Upper lobe of left lung (tissue), 6 donors: Measurements from ENCODE around the gene CFAP45. TPM values are rescaled to one million over a fixed set of nuclear protein-coding genes. Genes with fewer than 3 reads are reported as not detected.
A peak's percentile ranks its signal among the peaks of the same experiment; 100 is the strongest.

Source experiments
- ATAC-seq, 2 donors: fragments of 200-7000 bp; cut with Tn5 transposase; one replicate each; pipeline ENCODE4 v1.9.1; 2022; ENCODE audit warnings: mild to moderate bottlenecking in 2 of 2, moderate library complexity in 2 of 2; ENCODE audit not compliant: low FRiP score in 2 of 2
- DNase-seq, 2 donors: peaks; one replicate each; pipeline ENCODE4 v3.0.0-alpha.2; 2019 to 2020
- H3K27ac ChIP-seq, 4 donors: fragments of 200-600 bp; sonication (generic); one replicate each; pipeline ENCODE4 v1.5.1; 2016 to 2019
- H3K27me3 ChIP-seq, 4 donors: fragments of 200-600 bp; sonication (generic); one replicate each; pipeline ENCODE4 v1.5.1; 2017 to 2019
- H3K36me3 ChIP-seq, 4 donors: fragments of 200-600 bp; sonication (generic); one replicate each; pipeline ENCODE4 v1.5.1; 2016 to 2019
- H3K4me1 ChIP-seq, 4 donors: fragments of 200-600 bp; sonication (generic); one replicate each; pipeline ENCODE4 v1.5.1; 2018 to 2019
- H3K4me3 ChIP-seq, 4 donors: fragments of 200-600 bp; sonication (generic); one replicate each; pipeline ENCODE4 v1.5.1; 2017 to 2019; ENCODE audit warnings: mild to moderate bottlenecking in 2 of 4, moderate library complexity in 1 of 4
- H3K9me3 ChIP-seq, 4 donors: fragments of 200-600 bp; sonication (generic); one replicate each; pipeline ENCODE4 v1.5.1; 2018 to 2019
- EP300 ChIP-seq, 4 donors: sonication (generic); formaldehyde crosslinking; IDR thresholded peaks; one replicate each; pipeline ENCODE4 v1.5.1; 2017; ENCODE audit warnings: antibody characterized with exemption in 4 of 4, control low read depth in 2 of 4
- POLR2A ChIP-seq, 4 donors: fragments of 450-650 bp; IDR thresholded peaks; one replicate each; pipeline ENCODE4 v1.5.1; 2016 to 2017; ENCODE audit warnings: antibody characterized with exemption in 4 of 4, mild to moderate bottlenecking in 2 of 4
- POLR2AphosphoS5 ChIP-seq, 2 donors: sonication (generic); formaldehyde crosslinking; IDR thresholded peaks; one replicate each; pipeline ENCODE4 v1.5.1; 2017; ENCODE audit warnings: antibody characterized with exemption in 2 of 2
- WGBS, 2 donors: methylation state at CpG; one replicate each; pipeline ENCODE4 v1.1.5; 2017 to 2018; 5-methylcytosine and 5-hydroxymethylcytosine counted together
- total RNA-seq, 6 donors: library from RNA; depleted of rRNA in 4 of 6; stranded (reverse); fragments of >200 nt in 4 of 6; gene quantifications; one replicate each; pipeline versions ENCODE4 v1.1.0 to v1.2.1, GENCODE V29; 2016 to 2021
- TF ChIP-seq, protein P1 (sequence below), 6 experiments: fragments of 450-650 bp in 4 of 6; fragments of 200-600 bp in 2 of 6; sonication (generic) in 2 of 6; IDR thresholded peaks; one replicate each; pipeline ENCODE4 v1.5.1; 2016 to 2019; ENCODE audit warnings: antibody characterized with exemption in 6 of 6
- donor health status: DM: no; HTN: no; CAD: no; lungs with moderate emphysema.
- donor health status: DM: no; HTN: yes; CAD: no; lungs with severe emphysema.

The CFAP45 gene
- total RNA-seq, 6 donors from 2014 or later, result 1.2 to 34.6 (median 9.0) TPM

DNA sequence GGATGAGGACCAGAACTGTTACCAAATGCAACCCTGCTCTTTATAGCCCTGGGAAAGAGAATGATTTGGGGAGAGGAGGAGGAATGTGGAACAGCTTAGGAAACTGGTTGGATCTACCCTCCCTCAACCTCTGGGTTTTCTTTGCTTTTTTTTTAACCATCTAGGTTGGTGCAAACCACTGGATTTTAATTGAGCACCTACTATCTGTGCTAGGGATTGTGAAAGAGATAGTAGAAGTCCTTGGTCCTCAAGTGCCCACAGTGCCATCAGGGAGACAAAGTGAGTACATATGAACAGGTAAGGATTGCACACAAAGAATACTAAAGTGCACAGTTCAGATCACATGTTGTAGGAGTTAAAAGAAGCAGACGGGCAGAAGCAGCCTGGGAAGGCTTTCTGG is 20.7 kb upstream of the CFAP45 start:
- TF ChIP-seq, protein P1, sequence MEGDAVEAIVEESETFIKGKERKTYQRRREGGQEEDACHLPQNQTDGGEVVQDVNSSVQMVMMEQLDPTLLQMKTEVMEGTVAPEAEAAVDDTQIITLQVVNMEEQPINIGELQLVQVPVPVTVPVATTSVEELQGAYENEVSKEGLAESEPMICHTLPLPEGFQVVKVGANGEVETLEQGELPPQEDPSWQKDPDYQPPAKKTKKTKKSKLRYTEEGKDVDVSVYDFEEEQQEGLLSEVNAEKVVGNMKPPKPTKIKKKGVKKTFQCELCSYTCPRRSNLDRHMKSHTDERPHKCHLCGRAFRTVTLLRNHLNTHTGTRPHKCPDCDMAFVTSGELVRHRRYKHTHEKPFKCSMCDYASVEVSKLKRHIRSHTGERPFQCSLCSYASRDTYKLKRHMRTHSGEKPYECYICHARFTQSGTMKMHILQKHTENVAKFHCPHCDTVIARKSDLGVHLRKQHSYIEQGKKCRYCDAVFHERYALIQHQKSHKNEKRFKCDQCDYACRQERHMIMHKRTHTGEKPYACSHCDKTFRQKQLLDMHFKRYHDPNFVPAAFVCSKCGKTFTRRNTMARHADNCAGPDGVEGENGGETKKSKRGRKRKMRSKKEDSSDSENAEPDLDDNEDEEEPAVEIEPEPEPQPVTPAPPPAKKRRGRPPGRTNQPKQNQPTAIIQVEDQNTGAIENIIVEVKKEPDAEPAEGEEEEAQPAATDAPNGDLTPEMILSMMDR (IDR thresholded peaks at IDR 0.05), result no peak
- TF ChIP-seq EP300 (IDR thresholded peaks at IDR 0.05), result no peak
- no peak for TF ChIP-seq POLR2A (IDR thresholded peaks at IDR 0.05)
- no peak for TF ChIP-seq POLR2AphosphoS5 (IDR thresholded peaks at IDR 0.05)
- no peak for DNase-seq
- peak overlapping the region in 1 of 4 donors; percentile 82 for H3K4me3 ChIP-seq
- peaks cover 71 to 83% (median 77%) of the 10 kb centered on the region in 4 donors for H3K4me1 ChIP-seq
- H3K27me3 ChIP-seq, result no peaks in the 10 kb centered on the region
- 53 to 55% methylated on average over 1 of the region's 1 CpG for WGBS, 2 donors
- ATAC-seq, result no peak
- no peaks in the 10 kb centered on the region for H3K9me3 ChIP-seq
- H3K27ac ChIP-seq, result peak overlapping the region; percentile 97 to 99 (median 97)
- peaks cover 21 to 57% (median 45%) of the 10 kb centered on the region in 4 donors for H3K36me3 ChIP-seq

DNA sequence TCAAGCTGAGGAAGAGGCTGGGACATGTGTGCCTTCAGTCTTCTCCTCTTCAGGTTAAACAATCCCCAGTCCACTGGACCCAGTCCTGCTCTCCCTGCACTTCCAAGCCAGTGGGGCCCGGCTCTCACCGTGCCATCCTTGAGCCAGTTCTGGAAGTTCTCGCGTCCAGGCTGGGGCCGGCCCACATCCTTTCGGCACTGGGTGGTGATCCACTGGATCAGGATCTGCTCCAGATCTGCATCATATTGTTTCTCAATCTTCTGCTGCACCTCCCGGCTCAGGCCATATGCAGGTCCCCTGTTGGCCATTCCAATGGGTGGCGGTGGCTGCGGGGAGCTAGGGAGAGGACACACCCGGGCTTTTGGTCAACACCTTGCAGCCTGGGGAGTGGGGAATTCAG is 20.2 kb upstream of the CFAP45 start:
- TF ChIP-seq POLR2A (IDR thresholded peaks at IDR 0.05) (no peak), EP300 (IDR thresholded peaks at IDR 0.05) (no peak), POLR2AphosphoS5 (IDR thresholded peaks at IDR 0.05) (no peak)
- TF ChIP-seq, protein P1 (IDR thresholded peaks at IDR 0.05), result no peak
- H3K4me1 ChIP-seq, result peaks cover 70 to 88% (median 80%) of the 10 kb centered on the region in 4 donors
- no peak for ATAC-seq
- H3K27ac ChIP-seq, result peak overlapping the region in 3 of 4 donors; percentile 97 to 99 (median 97)
- H3K27me3 ChIP-seq, result no peaks in the 10 kb centered on the region
- no peaks in the 10 kb centered on the region for H3K9me3 ChIP-seq
- 85 to 98% methylated on average over 6 to 10 of the region's 10 CpGs for WGBS, 2 donors
- no peak overlapping the region for H3K4me3 ChIP-seq
- DNase-seq, result no peak
- peaks cover 21 to 58% (median 47%) of the 10 kb centered on the region in 4 donors for H3K36me3 ChIP-seq

DNA sequence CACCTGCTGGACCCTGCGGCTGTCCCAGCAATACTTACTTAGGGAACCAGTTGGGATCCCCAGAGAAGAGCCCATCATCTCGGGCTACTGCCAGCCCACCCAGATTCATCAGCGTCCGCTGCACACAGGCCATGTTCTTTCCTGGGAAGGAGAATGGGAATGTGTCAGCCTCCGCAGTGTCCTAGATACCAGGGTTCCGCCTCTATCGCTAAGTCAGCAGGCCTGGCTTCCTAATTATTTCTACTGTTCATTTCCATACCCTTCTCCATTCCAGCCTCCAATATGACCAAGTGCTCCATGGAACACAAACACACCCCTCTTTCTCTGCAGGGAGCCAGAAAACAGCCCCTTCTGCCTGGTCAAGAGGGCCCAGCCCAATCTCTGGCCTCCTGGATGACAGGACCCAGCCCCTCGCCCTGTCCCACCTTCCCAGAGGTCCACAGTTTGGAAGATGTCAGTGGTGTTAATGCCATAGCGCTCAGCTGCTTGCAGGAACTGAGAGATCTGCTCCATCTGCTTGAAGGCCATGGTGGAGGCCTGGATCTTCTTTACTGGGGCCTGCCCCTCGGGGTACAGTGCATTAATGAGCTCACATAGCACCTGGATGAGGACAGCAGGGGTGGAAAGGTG is 19.4 kb upstream of the CFAP45 start:
- no peak overlapping the region for H3K4me3 ChIP-seq
- peak overlapping the region in 3 of 4 donors; percentile 97 to 99 (median 97) for H3K27ac ChIP-seq
- H3K27me3 ChIP-seq, result no peaks in the 10 kb centered on the region
- ATAC-seq (no peak), DNase-seq (no peak)
- WGBS, 2 donors, result 94 to 95% methylated on average over 10 of the region's 10 CpGs
- H3K9me3 ChIP-seq, result no peaks in the 10 kb centered on the region
- H3K36me3 ChIP-seq, result peaks cover 21 to 58% (median 48%) of the 10 kb centered on the region in 4 donors
- peaks cover 70 to 95% (median 87%) of the 10 kb centered on the region in 4 donors for H3K4me1 ChIP-seq
- TF ChIP-seq, protein P1 (IDR thresholded peaks at IDR 0.05), result no peak
- TF ChIP-seq POLR2AphosphoS5 (IDR thresholded peaks at IDR 0.05) (no peak), EP300 (IDR thresholded peaks at IDR 0.05) (no peak), POLR2A (IDR thresholded peaks at IDR 0.05) (no peak)

DNA sequence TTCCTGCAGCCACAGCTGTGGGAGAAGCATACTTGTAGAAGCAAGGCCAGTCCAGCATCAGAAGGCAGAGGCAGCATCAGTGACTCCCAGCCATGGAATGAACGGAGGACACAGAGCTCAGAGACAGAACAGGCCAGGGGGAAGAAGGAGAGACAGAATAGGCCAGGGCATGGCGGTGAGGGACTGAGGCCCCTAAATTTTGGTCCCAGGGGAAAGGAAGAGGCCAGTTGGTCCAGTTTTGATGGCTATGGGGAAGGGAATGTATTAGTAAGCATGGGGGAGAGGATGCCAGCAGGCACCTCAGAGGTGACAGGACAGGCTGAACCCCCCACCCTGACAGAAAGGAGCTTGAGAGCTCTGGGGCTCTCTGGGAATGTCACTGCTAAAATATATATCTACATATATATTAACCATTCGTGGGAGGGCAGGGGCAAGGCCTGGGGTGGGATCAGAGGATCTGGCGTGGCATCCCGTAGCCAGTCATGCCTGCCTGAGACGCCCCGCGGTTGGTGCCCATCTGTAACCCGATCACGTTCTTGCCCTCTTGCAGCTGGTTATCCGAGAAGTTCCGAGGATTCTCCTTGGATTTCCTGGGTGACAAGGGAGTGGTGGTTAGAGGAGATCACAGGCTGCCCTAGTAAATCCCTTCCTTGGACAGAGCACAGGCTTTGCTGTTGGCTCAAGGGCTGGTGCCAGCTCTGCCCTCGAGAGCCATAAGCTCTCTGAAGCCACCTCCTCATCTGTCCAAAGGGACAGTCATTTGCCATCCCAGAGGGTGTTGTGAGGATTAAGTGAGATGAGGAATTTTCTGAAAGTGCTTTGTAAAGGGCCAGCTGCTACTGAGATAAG is 18.6 kb upstream of the CFAP45 start:
- Histone ChIP-seq H3K4me1 (peaks cover 70 to 95% (median 92%) of the 10 kb centered on the region in 4 donors), H3K36me3 (peaks cover 21 to 58% (median 49%) of the 10 kb centered on the region in 4 donors), H3K9me3 (no peaks in the 10 kb centered on the region), H3K27ac (peak overlapping the region in 3 of 4 donors; percentile 81 to 99 (median 97)), H3K4me3 (no peak overlapping the region), H3K27me3 (no peaks in the 10 kb centered on the region)
- no peak for TF ChIP-seq POLR2AphosphoS5 (IDR thresholded peaks at IDR 0.05)
- no peak for TF ChIP-seq POLR2A (IDR thresholded peaks at IDR 0.05)
- TF ChIP-seq EP300 (IDR thresholded peaks at IDR 0.05), result no peak
- TF ChIP-seq, protein P1 (IDR thresholded peaks at IDR 0.05), result no peak
- DNase-seq (no peak), ATAC-seq (no peak)
- WGBS, 2 donors, result 89 to 90% methylated on average over 9 to 13 of the region's 13 CpGs
